Stimulated activated CD8-positive, alpha-beta memory T cell treated with anti-CD3 and anti-CD28 coated beads, Interleukin-15, amount 100 ng/mL, for 1 hour (primary cell): ENCODE results near the gene TDRD3.

Experiments used
- DNase-seq: peaks from one replicate; pipeline ENCODE4 v3.0.0-alpha.2; 2020; ENCODE audit warnings: low read depth

Gene TDRD3

GRCh38 chr13:60575142-60575541 lies 178.1 kb downstream of the TDRD3 start:
- no peak for DNase-seq

DNA sequence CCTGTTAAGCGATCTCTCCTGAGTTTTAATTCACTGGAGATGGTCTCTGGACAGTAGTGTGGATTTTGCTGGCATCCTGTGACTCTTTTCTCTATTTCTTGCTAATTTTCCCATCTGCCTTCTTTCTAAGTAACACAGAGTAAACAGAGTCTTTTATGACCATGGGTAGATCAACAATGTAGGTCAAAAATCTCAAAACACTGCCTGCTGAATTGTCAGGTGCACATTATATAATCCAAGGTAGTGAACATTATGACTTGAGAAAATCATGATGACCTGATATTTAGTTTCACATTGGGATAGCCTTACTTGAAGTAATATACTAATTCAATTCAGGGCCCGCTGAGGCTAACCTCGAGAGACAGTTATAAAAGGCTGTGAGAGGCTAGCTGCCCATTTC lies 180.7 kb downstream of the TDRD3 start:
- no peak for DNase-seq

- DNase-seq: no peak
Measured at GRCh38 chr13:60583196-60583888, 186.3 kb downstream of the TDRD3 start.

DNA sequence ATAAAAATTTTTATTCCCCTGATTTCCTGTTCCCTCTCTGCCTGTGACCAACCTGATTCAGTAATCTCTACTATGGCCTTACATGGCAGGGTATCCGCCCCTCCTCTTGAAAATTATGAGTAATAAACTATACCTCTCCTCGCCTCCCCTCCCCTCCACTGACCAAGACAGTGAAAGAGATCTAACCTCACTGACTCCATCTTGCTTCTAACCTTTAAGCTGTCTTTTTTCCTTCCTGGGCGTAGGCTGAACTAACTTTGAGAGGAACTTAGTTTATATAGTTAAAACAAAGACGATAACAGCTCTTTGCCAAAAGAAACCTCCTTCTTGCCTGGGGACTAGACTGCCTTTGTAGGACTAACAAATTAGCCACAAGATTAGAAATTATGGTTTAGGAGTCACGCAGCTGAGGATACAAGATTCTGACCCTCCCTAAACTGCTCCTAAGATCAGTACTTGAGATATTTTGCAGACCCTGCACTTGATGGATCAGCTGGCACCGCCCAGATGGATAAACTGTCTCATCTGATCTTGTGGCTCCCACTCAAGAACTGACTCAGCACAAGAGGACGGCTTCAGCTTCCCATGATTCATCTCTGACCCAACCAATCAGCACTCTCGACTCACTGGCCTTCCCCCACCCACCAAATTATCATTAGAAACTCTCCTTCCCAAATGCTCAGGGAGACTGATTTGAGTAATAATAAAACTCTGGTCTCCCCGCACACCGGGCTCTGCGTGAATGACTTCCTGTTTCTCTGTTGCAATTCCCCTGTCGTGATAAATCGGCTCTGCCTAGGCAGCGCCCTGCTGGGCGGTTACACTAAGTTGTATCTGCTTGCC lies 187.1 kb downstream of the TDRD3 start:
- DNase-seq: no peak

GRCh38 chr13:60584976-60585375 lies 188.0 kb downstream of the TDRD3 start:
- DNase-seq: no peak

DNA sequence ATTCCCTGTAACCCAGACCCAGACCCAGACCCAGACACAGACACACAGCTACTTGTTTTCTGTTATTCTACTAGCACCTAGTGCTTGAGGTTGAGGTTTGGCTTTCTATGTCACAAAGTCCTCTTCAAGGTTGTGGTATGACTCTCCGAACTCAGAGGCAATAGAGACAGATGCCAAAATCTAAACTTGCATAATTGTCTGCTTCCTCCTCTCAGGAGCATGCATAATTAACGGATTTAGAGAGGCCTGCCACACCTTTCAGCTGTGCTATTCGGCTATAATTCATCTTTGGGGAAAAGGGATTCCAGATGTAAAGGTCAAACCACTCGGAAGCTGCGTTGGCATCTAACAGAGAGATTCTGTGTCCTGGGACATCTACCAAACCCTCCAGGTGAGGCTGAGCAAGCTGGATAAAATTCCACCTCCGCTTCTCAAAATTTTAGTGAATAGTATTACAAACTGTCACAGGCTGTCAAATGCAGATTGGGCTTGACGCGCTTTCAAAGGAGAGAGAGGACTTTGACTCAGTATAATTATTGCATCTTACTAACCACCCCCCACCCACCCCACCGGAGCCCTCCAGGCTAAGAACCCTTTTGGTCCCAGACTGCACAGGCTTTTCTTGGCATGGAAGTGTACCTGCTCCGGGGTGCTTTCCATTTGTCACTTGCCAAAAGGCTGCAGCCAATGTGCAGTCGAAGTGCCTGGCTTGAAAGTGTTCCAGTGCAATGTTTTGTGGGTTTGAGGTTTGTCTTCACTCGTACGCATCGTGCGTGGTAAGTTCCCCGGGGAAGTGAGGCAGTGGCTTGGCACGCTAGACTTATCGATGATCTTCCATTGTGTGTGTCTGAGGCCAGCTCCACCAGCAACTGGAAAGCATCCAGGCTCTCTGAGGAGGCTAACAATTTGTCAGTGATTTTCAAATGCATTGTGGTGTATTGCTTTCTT lies 194.1 kb downstream of the TDRD3 start:
- no peak for DNase-seq

DNA sequence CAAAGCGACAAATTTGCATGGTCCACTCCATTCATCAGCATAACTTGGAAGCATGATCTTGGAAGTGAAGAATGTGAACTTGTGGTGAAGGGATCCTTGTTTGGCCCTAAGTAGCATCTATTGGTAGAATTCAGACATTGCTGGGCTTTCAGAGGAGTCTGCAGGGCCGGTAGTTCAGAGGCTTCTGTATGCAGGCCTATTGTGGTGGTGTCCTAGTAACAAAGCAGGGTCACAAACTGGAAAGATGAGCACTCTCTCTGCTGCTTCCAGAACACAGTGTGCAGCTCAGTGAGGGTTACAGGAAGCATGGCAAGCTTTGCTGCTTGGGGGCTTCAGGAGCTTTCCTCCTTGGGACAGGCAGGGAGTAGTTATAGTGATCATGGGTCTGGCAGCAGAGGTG lies 206.0 kb downstream of the TDRD3 start:
- no peak for DNase-seq

DNA sequence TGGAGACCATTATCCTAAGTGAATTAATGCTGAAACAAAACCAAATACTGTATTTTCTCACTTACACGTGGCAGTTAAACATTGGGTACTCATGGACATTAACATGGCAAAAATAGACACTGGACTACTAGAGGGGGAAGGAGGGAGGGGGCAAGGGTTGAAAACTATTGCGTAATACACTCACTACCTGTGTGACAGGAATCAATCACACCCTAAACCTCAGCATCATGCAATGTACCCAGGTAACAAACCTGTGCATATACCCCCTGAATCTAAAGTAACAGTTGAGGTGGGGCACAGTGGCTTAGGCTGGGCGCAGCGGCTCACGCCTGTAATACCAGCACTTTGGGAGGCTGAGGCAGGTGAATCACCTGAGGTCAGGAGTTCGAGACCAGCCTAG lies 207.0 kb downstream of the TDRD3 start:
- no peak for DNase-seq

DNA sequence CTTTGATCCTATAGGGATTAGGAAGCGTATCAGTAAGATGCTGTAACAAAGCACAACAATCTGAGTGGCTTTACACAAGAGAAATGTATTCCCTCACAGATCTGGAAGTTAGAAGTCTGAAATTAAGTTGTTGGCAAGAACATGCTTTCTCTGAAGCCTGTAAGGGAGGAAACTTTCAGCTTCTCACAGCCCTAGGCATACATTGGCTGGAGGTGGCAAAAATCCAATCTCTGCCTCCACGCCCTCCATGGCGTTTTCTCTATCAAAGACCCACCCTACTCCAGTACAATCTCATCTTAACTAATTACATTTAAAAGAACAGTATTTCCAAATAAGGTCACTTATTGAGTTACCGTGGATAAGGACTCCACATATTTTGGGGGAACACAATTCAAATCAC lies 211.9 kb downstream of the TDRD3 start:
- no peak for DNase-seq

- no peak for DNase-seq
Measured at GRCh38 chr13:60611523-60611922, 214.5 kb downstream of the TDRD3 start.

DNA sequence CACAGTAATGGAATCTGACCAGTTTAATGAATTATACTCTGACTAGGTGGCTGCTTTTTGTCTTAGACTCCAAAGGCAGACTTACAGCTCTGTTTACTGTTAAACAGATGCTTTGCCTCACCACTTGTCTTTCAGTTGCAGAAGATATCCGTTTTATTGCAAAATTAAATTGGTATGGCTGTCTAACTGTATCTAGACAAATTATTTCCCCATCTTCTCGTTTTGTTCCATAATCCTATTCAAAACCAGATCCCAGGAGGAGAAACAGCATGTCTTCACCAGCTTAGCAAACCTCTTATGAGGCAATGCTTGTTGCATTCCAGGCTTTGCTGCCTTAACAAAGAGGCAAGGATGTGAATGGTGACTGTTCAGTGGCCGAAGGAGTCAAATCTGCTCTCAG lies 215.6 kb downstream of the TDRD3 start:
- no peak for DNase-seq

DNA sequence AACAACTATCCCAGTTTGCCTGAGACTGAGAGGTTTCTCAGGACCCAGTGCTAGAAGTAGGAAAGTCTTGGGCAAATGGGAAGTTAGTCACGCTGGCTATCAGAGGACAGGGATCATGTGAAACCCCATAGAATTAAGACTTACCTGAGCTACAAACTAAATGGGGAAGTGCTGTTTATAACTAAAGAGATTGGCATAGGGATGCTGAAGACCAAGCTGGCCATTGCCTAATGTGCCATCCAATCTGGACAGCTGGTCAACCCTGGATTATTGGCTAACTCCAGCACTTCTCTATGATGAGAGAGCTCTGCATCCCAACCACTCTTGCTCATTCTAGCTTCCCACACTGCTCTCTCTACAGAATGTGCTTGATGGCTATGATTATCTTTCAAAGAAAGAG lies 216.1 kb downstream of the TDRD3 start:
- DNase-seq: no peak

DNA sequence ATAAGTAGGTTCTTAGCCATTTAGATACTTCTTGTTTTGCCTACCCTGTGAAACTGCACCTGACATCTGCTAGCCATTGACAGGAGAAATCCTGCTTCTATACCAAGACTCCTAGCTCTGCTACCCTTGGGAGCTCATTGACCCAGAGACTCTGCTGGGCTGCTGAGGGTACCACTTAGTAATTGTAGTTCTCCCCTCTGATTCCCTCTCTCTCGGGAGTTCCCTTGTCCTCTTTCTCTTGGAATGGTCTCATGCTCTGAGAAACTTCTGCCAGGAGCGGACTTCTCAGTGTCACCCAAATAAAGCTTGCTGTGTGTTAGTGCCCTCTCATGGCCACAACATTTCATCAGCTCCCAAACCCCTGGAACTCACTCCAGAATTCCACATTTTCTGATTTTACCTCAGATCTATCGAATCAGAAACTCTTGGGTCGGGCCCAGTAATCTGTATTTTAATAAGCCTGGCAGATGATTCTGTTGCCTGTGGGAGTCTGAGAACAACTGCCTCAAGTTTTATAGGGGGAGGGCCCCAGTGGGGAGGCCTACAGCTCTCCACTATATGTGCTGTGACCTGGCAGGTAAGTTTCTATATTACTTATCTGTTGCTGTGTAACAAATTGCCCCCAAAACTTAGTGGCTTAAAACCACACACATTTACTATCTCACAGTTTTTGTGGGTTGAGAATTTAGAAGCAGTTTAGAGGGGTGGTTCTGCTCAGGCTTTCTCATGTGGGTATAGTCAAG lies 221.1 kb downstream of the TDRD3 start:
- DNase-seq: no peak

GRCh38 chr13:60619461-60619860 lies 222.4 kb downstream of the TDRD3 start:
- no peak for DNase-seq

GRCh38 chr13:60620611-60621395 lies 223.8 kb downstream of the TDRD3 start:
- DNase-seq: no peak

GRCh38 chr13:60623151-60623550 lies 226.1 kb downstream of the TDRD3 start:
- no peak for DNase-seq
